ENCODE measurements around the gene FBXO46.

GRCh38 chr19:45765702-45766295 is 35.1 kb upstream of the FBXO46 start:
- TF ChIP-seq GABPA (IDR thresholded peaks at IDR 0.05 in 1 of 2, conservative IDR thresholded peaks at IDR 0.05 in 1 of 2) (no peak), FOXA1 (IDR thresholded peaks at IDR 0.05) (no peak), SP1 (IDR thresholded peaks at IDR 0.05) (no peak), CTCF (IDR thresholded peaks at IDR 0.05; ENCODE audit: low read depth, low read length, missing input control) (no peak), ATF3 (IDR thresholded peaks at IDR 0.05) (no peak), YY1 (IDR thresholded peaks at IDR 0.05) (no peak), REST (IDR thresholded peaks at IDR 0.05) (no peak)

Data from liver (tissue), 3 donors.